HT1080 (cell line): ENCODE data around the gene GTPBP2. TPM values are rescaled to one million over a fixed set of nuclear protein-coding genes. Genes with fewer than 3 reads are reported as not detected.

Experiments used
- DNase-seq: peaks from one replicate; pipeline ENCODE4 v3.0.0-alpha.2; 2015; ENCODE audit warnings: low read depth
- polyA plus RNA-seq, 2 experiments: library from polyadenylated mRNA; depleted of rRNA; stranded (reverse); fragments of >200 nt; gene quantifications; 2 replicates each; pipeline ENCODE4 v1.2.3, GENCODE V29; 2015
- total RNA-seq: library from RNA; depleted of rRNA; stranded (reverse); fragments of >200 nt; shearing (Covaris generic); gene quantifications from 2 replicates; pipeline ENCODE4 v1.2.3, GENCODE V29; 2014; rRNA removed

The GTPBP2 gene, protein sequence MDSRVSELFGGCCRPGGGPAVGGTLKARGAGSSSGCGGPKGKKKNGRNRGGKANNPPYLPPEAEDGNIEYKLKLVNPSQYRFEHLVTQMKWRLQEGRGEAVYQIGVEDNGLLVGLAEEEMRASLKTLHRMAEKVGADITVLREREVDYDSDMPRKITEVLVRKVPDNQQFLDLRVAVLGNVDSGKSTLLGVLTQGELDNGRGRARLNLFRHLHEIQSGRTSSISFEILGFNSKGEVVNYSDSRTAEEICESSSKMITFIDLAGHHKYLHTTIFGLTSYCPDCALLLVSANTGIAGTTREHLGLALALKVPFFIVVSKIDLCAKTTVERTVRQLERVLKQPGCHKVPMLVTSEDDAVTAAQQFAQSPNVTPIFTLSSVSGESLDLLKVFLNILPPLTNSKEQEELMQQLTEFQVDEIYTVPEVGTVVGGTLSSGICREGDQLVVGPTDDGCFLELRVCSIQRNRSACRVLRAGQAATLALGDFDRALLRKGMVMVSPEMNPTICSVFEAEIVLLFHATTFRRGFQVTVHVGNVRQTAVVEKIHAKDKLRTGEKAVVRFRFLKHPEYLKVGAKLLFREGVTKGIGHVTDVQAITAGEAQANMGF
- total RNA-seq, result 32.5 and 33.7 TPM in 2 replicates
- polyA plus RNA-seq (2015; cell fraction: cytosol; rRNA removed), result 35.3 and 35.8 TPM in 2 replicates
- polyA plus RNA-seq (2015; cell fraction: nucleus; rRNA removed), result 314 and 320 TPM in 2 replicates

DNA sequence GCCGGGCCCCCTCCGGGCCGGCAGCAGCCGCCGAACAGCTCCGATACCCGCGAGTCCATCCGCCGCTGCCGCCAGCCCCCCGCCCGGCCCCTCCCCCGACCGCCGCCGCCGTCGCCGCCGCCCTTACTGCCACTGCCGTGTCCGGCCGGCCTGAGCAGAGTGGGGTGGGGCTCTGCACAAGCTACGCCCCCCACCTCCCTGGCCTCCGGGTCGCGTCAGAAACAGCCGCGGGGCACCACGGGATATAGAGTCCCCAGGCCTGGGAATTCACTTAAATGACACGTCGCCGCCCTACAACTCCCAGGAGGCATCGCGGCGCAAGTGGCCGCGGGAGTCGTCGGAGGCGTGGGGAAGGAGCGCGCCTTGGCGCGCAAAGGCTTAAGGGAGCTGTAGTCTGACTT lies at the start of gene GTPBP2:
TSS of gene GTPBP2 (minus strand) at position 161 of the 401 bp plus-strand sequence. CDS start at position 59, 102 bp downstream.
- DNase-seq, result peak; percentile 98

DNA sequence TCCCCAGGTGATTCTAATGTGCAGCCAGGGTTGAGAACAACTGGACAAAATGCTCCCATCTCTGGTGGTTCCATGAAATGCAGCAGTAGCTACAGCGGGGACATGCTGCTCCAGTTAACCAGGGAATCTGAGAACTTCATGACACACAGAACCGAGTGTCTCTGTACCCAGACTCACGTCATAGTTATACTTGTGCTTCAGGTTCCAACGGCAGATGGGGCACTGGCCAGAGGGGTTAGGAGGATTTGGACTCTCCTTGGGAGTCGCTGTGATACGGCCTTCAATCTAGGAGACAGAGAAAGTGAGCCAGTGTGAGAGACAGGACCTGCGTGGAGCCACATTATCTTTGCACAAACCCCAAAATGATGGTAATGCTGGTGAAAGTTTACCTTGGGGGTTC lies 49.3 kb upstream of the GTPBP2 start:
- no peak for DNase-seq

DNA sequence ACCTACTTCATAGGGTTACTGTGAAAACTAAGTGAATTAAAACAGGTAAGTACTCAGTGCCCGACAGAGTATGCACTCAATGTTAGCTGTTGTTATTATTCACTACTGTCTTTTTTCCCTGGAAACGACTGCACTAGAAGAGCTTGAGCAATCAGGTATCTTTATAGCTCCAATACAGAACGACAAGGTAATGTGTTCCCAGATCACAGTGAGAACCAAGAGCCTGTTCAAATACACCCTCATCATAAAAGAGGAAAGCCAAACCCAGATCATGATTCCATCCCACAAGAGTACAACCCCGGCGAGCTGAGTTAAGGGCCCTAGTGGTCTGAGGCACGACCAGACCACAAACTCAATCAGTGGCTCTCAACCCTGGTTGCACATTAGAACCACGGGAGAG lies 48.7 kb upstream of the GTPBP2 start:
- no peak for DNase-seq

DNA sequence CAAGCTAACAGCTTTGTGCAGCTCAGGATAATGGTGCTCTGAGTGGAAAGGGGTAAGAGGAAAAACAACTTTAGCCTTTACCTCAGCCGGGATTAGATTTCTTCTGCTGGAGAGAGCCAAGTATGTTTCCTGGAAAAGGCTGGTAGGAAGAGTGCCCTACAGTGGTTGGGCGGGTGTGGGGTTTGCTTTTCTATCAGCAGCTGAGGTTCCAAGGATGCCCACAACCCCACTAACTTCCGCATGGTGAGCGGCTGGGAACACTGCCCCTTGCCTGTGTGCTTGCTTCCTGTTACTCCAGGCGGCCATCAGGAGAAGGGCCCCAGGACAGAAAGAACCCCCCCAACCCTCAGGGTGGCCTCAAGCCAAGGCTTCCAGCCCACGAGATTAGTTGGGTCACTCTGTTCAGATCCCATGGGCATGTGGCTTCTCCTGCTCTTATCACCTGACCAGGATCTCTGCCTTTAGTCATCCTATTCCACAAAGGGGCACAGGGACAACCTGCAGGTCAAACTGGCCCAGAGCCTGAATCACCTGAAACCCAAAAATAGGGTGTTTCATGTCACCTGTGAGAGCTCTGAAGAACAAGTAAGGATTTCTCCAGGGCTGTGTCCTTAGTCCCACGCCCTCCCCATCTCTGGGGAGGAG lies 48.0 kb upstream of the GTPBP2 start:
- no peak for DNase-seq

DNA sequence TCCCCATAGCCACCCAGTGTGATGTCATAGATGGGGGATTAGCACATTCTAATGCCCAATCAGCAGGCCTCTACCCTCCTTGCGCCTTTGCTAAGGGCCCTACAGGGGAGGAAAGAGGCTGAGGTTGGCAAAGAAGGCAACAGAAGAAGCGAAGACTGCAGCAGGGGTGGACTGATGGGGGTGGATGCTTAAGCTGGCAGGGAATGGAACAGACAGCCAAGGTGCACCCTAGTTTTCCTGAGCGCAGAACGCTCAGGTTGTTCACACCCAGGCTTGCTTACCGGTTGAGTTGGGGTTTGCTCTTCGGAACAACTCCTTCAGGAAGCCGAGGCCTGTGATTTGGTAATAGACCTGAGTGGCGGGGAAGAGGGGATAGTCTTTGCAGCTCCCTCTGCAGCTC lies 45.9 kb upstream of the GTPBP2 start:
- DNase-seq, result no peak

DNA sequence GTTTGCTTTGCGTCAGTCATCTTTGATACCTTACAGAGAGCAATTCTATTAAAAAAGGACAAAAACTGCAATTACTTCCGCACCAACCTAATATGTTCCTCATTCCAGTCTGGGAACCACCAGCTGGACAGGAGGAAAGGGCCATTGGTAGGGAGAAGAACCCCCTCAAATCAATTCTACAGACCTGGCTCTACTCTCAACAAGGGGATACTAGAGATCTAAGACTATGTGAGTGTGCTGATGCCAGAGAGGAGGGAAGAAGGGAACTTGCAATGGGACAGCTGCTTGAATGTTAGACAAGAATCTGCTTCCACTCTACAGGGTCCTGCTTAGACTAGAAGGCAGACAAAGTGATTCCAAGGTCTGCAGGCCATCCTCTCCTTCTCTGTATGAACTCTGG lies 45.2 kb upstream of the GTPBP2 start:
- no peak for DNase-seq

DNA sequence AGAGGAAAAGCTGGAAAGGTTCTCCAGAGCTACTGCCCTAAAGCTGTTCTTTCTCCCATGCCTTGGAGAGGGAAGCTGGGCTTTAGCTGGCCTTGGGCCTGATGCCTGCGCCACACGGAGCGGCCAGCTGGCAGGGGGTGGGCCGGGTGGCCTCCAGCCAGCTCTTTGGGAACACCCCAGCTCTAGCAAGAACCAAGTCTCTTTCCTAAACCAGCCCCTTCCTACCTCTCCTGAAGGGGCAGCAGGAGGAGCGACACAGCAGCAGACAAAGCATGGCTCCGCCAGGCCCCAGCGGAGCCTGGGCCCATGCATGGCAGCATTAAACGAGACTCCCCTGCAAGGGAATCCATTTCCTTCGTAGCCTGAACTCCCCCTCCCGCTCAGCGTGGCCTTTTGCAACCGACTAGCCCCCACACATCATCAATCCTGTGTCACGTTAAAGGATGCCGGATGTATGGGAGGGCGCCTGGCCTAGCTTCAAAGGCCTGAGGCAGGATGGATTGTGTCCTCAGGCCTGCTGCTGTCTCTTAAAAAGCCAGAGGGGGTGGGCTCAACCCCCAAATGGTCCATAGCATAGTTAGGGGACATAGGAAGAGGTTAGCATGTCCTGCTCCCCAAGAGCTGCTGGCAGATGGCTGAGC lies 44.5 kb upstream of the GTPBP2 start:
- DNase-seq, result no peak

DNA sequence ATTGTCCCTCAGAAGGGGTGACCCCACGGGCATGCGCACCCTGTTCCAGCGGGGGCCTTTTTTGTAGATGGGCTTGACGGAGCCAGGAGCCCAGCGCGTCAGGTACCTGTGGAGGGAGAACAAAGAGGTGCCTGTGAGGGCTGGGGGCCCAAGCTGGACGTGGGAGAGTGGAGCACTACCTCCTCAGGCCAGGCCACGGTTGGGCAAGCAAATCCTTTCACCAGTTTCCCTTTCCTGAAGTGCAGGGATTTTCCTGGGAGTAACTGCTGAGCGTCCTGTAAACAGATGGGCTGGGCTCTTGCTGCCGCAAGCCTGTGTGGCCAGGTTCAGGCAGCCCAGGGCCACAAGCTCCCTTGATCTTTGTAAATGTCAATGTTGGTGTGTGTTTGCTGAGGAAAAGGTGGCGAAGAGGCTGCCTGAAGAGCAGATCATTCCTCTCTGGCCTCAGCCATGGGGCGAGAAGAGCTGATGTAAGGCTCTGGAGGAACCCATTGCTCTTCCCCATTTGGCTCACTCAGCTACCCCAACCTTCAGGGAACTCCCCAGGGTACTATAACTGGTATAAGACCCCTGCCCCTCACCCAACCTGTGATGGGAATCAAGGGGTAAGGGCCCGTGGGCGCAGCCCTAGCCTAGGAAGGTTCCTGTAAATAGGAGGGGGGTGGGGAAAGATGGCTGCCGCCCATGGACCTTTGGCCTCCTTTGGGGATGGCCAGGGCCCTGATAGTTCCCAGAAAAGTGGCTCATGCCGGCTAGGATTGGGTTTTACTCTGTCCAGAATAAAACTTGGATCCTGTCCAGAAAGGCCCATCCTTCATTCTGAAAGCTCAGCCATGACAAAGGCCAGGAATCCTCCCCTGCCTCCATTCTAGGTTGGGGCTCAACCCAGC lies 43.0 kb upstream of the GTPBP2 start:
- no peak for DNase-seq

DNA sequence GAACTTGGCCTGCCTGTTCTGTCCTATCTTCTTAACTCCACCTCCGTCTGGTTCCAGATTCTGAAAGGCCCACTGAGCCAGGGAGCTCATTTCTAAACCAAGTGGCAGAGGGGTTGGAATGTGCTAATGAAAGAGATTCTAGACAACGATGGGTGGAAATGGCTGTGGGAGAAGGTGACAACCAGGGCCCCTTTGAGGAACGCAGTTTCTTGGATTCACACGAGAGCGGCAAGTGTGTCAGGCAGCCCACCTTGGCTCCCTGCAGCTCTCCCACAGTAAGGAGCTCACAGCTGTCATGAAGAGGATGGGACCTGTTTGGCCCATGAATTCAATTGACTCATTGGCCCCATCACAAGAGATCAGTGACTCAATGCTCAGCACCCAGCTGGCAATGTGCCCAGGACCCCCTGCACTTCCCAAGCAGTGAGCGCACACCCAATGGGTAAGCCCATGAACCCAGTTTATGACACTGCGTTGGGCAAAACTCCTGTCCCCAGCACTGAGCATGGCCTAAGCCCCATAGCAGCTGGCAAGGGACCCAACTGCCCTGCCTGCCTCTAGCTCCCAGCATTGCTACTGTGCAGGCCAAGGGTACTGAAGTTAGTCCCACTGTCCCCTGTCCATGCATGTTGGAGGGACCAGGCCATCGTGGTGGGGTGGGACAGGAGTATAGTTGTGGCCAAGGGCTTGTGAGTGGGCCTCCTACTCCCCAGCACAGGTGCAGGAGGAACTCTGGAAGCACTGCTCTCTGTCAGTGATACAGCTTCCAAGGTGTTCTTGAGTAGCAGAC lies 42.1 kb upstream of the GTPBP2 start:
- DNase-seq, result no peak

DNA sequence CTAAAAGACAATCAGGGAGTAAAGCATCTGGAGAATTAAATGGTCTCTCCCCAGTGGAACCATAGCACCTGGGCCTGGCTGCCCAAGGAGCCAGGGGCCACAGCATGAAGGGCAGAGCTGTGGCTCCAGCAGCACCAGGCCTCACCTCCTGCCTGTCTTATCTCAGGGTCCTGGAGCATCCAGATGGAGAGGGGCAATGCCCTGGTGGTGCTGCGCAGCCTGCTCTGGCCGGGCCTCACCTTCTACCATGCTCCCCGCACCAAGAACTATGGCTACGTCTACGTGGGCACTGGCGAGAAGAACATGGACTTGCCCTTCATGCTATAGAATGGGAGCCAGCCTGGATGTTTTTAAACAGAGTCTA lies 41.5 kb upstream of the GTPBP2 start:
- DNase-seq, result no peak

DNA sequence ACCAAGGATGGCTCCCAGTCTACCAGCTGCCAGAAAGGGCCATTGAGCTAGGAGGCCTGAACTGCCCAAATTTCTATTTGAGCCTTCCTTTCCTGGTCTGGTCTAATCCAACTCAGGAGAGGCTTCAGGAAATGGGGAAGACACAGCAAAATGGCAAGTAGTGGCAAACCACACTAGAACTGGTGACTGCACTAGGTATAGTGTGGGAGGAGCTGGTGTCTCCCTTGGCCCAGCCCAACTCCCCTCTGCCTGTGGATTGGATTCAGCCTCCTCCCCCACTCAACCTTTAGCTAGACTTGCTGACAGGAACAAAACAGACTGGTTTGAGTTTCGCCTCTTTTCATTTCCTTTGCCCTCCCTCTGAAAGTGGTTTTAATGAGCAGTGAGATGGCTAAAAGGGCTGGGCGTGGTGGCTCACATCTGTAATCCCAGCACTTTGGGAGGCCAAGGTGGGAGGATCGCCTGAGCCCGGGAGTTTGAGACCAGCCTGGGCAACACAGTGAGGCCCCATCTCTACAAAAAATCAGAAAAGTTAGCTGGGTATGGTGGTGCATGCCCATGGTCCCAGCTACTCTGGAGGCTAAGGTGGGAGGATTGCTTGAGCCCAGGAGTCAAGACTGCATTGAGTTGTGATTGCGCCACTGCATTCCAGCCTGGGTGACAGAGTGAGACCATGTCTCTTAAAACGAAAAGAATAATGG lies 41.0 kb upstream of the GTPBP2 start:
- no peak for DNase-seq

DNA sequence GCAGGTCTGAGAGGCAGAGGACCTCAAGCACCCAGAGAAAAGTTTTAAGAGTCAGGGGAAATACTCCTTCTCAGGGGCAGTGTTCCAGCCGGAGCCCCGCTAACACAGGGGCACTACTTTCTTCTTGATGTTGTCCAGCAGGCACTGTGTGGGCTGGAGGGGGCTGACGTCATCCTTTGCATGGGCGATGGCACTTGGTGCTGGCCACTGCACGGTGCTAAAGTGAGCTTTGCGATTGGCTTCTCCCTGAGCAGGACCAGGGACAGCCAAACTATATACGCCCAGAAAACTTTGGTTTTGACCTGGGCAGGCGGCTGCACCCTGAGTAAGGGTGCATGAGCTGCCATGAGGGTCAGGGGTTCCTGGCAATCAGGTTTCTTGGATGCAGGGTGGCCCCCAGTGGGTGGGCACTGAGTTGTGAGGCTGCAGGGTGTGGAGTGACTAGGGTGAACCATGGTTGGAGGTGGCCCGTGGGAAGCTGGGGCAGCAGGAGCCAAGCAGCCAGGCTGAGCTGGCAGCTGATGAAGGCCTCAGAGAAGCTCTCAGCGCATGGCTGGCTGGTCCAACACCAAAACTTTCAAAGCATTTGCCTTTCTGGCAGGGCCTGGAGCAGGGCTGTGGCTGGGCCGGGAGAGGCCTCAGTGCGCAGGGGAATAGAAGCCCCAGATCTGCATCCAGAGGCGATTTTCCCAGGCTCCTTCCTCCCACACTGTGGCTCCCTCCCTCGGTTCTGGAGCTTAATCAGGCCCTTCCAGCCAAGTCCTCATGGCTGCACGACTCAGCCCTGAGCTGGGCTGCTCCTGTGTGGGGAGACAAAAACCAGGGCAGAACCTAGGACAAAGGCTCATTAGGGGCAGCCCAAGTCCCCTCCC lies 40.2 kb upstream of the GTPBP2 start:
- DNase-seq, result no peak

DNA sequence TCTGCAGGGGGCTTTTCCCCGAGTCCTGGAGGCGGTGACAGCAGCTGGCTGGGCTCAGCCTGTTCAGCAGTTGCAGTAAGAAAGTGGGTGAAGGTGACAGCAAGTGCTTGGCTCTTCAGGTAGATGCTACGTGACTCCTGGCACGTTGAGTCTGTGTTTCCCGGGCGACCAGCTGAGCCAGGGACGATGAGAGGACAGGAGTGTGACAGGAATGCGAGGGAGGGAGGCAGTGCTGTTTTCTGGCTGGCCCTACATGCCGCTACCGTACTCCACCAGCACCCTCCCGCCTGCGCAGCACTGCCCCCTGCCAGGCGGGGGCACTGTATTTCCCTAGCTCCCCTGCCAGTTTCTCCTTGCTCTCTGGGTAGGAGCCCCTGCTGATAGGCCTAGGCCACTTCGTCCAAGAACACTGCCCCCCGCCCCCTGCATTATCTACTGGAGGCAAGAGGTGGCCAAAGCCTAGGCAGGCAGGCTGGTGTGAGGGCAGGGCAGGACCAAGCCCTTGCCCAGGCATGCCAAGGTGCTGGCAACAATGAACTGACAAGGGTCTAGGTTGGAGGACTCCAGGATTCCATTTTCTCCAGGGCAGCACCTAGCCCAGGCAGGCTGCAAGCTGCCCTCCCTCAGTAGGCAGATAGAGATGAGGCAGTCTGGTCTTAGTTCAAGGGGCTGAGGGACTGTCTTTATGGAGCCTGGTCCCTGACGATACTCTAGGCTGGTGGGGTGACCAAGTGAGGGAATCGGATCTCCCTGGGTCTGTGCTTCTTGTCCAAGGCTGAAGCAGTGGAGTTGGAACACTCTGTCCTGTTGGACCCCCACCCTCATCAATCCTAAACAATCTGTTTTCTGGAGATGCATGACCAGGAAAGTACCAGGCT lies 39.3 kb upstream of the GTPBP2 start:
- peak; percentile 52 for DNase-seq

DNA sequence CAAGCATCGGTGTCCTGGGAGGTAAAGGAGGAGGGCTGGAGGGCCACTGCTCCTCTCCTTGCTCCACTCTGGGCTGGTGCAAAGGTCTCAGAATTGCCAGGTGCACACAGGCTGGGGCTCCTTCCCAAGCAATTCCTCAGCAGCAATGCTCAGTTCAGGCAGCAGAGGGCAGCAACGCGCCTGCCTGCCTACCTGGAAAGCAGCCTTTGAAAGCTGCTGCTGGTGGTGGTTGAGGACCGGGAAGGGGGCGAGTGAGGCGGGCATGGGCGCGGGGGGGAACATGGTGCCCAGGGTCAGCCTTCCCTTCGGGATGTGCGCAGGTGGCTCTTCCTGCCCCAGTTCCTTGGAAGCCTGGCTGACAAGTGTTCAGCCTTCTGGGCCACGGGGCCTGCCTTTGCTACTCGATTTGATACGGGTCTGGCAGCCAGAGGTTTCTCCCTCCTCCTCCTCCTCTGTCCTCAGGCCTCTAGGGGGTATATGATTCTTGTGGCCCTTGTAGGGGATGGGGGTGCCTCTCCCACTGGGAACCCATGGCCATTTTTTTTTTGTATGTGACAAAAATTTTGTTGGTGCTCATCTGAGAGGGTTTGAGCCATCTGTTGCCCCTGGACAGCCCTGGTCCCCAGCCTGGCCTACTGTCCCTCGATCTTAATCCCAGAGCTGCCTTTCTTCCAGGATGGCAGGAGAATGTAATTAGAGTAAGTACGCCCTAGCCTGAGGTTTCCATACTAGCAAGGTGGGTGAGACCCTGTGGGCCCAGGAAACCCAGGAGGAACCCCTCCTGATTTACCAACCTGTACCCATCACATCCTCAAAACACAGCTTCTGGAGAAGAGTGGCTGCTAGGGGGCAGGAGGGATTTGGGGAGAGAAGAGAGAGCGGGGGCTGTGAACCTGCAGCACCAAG lies 38.4 kb upstream of the GTPBP2 start:
- DNase-seq, result peak; percentile 71

DNA sequence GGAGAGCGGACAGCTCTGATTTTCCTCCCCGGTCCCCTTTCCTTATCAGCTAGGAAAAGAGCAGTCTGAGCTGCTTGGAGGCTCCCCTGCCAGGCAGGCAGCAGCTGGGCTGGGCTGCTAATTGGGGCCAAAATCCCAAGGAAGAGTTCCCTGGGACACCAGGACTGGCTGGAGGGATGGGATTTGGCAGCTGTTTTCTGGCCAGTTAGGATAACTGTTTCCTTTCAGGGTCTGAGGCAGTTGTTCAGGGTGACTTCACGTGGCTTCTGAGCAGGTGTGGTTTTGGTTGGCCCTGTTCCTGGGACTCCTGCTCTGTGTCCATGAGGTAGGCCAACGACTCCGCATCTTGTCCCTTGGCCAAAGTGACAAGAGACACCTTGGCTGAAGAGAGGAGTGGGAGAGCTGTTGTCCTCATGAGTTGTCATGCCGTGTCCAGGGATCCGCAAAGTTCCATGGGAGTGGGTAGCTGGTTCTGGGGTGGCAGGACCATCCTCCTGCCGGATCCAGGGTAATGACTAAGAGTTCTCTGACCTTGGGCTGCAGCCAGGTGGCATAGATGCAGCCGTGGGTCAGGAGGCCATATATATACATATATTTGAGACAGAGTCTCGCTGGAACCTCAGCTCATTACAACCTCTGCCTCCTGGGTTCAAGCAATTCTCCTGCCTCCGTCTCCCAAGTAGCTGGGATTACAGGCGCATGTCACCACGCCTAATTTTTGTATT lies 37.3 kb upstream of the GTPBP2 start:
- DNase-seq, result no peak

DNA sequence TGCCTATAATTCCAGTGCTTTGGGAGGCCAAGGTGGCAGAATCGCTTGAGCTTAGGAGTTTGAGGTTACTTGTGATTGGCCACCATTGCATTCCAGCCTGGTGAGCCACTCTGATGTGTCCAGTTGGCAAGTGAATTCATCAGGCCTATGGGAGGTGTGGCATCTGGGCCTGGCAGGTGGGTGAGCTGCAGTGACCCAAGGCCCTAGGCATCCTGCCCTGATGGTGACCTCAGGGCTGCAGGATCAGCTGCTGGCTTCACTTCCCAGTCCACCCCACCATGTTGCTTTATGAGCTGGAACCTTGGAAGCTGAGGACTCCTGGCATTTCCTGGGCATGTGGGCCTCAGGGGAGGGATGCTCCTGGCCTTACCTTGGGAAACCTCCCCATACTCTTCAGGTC lies 36.3 kb upstream of the GTPBP2 start:
- peak; percentile 40 for DNase-seq
